Body of pancreas (tissue), 4 donors: ENCODE results near the gene CLK4.

Source experiments
- CTCF ChIP-seq, 7 experiments: fragments of 450-650 bp in 4 of 7; fragments of 200-600 bp in 3 of 7; sonication (generic) in 3 of 7; IDR thresholded peaks; one replicate each; pipeline ENCODE4 v1.5.1; 2016 to 2019; ENCODE audit warnings: antibody characterized with exemption in 7 of 7
- POLR2A ChIP-seq, 3 donors: fragments of 450-650 bp; IDR thresholded peaks; one replicate each; pipeline ENCODE4 v1.6.1; 2016; ENCODE audit warnings: antibody characterized with exemption in 3 of 3, mild to moderate bottlenecking in 2 of 3

- TF ChIP-seq CTCF (IDR thresholded peaks at IDR 0.05) (no peak), POLR2A (IDR thresholded peaks at IDR 0.05) (no peak)
Measured at GRCh38 chr5:178581621-178582020, 45.2 kb downstream of the CLK4 start.
